Amygdala (tissue), 56 donors: ENCODE measurements around the gene MRPL19.

ENCODE experiments used
- DNase-seq, 56 donors: peaks; one replicate each; lab custom pipeline; 2025; lab: John Stamatoyannopoulos, UW

The MRPL19 gene

DNA sequence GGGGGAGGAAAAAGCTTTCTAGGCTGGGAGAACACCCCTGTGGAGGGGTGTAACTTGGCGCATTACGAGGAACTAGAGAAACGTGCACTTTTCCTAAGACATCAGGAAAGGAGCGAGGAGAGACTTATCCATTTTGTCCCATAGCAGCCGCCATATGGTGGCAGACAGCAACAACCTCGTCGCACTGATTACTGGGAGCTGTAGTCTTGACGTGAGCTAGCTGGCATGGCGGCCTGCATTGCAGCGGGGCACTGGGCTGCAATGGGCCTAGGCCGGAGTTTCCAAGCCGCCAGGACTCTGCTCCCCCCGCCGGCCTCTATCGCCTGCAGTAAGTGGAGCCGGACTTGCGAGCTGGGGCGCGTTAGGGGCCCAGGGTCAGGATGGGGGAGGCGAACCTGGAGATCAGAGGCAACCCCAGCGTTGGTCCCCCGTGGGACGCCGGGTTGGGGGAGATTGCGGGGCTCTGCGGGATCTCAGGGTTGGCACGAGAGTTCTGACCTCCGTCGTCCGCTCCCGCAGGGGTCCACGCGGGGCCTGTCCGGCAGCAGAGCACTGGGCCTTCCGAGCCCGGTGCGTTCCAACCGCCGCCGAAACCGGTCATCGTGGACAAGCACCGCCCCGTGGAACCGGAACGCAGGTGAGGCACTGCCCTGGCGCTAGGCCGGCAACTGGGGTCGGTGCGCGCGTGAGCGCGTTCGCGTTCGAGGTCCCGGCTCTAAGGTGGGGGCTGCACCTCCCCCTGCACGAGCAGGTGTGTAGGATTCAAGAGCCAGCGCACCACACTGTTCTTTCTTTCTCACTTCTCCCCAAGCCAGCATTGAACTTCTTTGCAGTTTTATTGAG is at the start of gene MRPL19:
TSS of gene MRPL19 (plus strand) at position 201 of the 843 bp plus-strand sequence. CDS start at position 226, 25 bp downstream.
- DNase-seq, result peak; percentile 33 to 92 (median 82)

DNA sequence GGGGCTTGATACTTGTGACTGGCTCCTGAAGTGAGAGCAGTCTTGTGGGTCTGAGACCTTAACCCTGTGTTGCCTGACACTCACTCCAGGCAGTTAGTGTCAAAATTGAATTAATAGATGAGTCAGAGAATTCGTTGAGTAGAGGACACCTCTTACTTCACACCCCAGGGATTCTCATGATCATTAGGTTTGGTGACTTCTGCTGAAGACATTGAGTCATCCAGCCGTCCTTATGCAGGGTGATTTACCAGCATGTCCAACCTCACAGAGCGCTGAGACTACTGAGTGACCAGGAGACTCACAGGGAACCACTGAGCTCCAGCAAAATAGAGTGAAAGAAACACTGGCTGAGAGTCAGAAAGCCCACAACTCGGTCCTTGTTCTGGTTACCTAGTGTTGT is 49.8 kb upstream of the MRPL19 start:
- DNase-seq, result no peak

DNA sequence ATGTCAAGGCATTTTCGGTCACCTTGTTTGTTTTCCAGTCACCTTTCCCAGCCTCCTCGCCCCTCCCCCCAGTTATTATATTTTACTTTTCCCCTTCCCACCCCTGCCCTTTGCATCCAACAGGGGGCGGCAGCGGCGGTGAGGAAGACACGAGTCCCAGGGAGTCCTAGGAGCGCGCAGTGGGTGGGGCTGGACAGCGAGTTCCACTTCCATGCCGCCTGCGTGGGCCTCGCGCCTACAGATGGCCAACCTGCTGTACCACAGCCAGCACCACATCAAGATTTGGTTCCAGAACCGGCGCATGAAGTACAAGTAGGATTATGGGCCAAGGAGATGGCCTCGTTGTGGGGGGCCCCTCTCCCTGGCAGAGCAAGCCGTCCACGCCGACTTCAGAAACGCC is 48.6 kb upstream of the MRPL19 start:
- no peak for DNase-seq

DNA sequence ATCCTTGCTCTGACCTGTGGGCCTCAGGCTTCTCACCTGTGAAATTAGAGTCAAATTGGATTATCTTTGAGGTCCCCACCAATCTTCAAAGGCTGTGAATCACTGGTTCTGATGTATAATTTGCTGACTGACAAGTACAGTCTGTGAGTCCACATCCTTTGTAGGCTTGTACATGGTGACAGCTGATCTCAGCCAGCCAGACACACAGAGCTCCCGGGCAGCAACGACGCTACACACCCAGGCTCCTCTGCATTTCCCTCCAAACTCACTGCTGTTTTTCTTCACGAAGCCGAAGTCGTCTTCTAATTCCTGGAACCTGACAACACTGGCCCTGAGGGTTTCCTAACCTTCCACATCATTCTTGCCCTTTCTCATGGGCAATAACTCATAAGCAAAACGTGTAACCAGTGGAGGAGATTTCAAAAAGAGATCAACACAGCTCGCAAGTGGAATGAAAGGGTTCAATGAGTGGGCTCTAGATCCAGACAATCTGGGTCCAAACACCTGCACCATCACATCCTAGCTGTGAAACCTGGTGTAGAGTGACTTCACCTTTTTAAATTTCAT is 47.9 kb upstream of the MRPL19 start:
- DNase-seq, result no peak

DNA sequence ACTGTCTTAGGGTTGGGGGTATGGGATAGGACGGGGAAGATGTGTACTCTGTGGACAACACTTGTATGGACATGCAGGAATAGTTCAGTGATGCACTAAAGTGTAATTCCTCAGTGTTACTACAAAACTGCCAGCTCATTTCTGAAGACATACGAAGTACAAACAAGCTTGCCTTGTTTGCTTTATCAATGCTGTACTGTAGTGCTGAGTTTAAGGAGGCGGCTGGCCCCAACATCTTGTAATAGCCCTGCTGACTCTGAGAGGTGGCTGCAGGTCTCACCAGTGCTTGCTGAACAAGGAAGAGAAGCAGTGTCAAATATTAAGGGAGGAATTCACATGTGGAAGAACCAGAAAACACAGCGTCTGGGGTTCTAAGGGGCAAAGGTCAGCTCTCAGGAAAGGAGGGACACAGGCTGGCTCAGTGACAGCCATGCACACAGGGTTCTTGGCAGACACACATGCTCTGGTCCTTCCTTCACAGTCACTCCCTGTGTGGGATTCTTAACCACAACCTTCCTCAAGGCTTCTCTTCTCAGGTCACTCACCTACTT is 46.0 kb upstream of the MRPL19 start:
- no peak for DNase-seq

DNA sequence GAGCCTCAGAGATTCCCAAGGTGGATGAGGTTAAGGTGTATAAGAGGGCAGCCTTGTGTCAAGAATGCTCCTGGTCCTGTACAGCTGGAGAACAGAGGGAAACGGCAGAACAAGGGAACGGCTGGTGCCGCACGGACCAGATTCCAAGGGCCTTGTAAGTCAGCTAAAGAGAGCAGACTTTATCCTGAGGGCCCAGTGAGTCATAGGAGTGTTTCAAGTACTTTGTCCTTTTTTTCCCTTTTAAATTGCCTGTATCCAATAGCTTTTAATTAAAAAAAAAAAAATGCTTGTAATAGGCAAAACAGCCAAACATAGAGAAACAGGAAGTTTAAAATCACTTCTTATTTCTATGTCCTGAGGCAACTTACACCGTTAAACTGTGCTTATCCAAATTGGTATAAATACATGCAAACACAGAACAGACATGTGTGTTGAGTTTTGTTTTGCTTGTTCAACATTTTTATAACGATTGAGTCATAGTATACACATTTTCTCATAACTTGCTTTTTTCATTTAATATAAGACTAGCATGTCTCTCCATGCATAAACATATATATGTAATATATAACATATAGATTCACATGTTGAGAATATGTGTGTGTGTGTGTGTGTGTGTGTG is 43.8 kb upstream of the MRPL19 start:
- no peak for DNase-seq

DNA sequence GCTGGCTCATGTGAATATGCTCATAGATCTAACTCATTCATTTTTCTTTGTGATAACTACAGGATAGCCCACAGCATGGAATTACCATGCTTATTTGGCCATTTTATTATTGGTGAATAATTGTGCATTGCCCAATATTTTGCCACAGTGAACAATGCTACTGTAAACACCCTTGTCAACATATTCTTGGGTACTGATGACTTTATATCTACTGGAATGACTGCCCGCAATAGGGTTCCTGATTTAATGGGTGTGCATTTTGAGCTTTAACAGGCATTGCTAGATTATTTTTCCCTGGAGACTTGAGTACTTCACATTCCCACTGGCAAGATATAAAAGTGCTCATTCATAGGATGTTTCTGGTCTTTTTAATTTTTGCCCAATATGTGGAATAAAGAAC is 43.1 kb upstream of the MRPL19 start:
- no peak for DNase-seq

DNA sequence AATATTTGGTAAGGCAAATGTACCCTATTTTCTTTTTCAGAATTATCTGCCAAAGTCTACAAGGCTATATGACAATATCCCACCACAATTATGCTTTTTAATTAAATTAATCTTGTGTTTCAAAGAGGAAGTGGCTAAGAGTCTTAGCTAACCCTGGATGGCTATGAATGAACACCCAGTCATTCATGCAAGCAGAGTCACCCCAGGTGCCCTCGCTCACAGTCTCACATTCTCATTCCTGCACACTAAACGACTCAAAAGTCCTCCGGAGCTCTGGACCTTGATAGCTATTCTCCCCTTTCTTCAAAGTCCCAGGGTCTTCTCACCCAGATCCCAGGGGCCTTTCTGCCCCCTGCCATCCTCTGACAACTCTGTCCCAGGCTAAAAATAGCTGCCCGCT is 42.1 kb upstream of the MRPL19 start:
- no peak for DNase-seq

DNA sequence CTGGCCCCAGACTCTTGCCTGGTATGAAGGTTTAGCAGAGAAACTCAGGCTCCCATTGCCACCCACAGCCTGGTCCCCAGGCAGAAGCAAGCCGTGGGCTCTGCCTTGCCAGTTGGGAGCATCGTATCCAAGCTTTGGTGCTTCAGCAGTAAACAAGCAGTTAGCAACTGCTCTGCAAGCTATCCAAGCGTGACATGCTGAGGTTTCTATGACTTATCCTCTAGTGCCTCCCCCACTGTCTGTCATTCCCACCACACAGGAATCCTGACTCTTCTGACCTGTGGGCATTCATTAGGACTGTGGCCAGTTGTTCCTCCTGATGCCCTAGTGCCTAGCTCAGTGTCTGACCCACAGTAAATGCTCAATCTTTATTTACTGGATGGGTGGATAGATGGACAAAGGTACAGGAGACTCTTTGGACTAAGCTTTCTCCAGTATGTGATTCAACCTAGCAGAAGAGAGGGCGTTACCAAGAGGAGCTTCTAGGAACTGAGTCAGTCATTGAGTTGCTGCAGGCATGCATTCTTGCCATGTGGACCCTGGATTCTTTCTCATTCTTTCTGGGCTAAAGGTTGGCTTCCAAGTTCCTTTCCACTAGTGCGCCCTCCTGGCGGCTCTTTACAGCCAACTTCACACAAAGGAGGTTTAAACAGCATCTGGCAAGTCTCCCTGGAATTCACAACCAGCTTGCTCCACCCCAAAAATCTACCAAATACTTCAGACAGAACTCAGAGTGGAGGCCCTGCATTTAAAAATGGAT is 40.6 kb upstream of the MRPL19 start:
- peak in 6 of 56 donors; percentile 4 to 31 (median 10) for DNase-seq

DNA sequence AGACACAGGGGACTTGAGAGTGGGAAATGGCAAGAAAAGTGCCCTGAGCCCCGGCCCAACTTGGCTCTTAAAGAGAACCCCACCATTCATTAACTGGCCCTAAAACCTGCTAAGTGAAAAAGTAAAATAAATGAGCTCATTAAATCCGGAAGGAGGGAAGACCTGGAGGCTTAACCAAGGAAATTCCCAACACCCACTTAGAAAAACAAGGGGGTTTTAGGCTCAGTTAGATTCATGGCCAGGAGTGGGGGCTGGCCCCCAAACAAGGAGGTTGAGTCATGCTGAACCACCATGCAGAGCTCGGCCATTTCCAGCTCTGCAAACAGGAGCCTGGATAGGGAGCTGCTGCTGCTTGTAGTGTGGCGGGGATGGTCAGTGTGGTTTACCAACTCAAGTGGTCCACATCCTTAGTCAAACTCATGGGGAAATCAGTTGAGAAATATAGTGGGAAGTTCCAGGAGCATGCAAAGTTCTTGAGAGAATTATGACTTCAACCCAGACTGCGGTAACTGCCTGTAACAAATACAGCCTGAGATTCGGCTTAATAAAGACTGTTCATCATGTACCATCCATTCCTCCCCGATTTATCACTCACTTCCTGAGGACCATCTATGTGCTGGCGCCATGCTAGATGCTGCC is 39.7 kb upstream of the MRPL19 start:
- DNase-seq, result no peak

DNA sequence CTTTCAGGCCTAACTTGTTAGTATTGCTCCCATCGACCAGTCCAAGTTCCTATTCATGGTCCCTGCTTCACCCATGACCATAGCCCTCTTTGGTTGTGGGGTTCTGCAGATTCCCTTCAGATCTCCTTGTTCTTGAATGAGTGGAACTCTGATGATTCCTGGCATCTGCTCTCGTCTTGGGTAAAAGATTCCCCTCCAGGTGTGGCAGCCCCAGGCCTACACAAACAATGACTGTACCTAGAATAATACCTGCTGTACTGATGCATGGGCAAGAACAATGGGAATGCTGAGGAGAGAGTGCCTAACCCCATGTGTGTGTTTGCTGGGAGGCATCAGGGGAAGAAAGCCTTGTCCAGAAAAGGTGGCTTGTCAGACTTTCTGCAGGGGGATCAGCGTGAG is 39.2 kb upstream of the MRPL19 start:
- no peak for DNase-seq

DNA sequence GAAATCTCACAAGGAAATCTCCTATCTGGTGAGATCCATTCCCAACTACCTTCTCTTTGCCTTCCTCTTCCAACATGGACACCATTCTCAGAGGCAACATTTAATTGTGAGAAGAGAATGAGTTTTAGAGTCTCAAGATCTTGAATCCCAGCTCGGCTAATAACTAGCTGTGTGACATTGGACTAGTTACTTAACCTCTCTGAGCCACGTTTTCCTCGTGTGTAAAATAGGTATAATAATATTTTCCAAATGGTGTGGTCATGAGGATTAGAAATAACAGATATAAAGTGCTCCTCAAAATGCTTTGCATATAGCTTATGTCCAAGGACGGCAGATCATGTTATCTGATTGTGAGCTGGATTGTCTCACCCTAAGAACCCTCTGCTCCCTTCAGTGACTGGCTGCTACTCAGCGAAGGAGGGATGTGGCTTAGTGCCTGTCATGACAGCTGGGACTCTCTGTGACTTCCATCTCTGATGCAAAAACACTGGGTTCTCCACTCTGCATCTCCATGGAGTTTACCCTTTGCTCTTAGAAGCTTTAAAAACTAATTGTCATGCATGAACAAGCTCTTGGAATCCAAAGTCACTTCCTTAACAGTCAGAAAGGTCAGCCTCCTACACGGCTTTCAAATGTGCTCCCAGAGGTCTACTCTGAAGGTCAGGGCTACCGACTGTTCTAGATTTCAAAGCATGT is 38.4 kb upstream of the MRPL19 start:
- no peak for DNase-seq

DNA sequence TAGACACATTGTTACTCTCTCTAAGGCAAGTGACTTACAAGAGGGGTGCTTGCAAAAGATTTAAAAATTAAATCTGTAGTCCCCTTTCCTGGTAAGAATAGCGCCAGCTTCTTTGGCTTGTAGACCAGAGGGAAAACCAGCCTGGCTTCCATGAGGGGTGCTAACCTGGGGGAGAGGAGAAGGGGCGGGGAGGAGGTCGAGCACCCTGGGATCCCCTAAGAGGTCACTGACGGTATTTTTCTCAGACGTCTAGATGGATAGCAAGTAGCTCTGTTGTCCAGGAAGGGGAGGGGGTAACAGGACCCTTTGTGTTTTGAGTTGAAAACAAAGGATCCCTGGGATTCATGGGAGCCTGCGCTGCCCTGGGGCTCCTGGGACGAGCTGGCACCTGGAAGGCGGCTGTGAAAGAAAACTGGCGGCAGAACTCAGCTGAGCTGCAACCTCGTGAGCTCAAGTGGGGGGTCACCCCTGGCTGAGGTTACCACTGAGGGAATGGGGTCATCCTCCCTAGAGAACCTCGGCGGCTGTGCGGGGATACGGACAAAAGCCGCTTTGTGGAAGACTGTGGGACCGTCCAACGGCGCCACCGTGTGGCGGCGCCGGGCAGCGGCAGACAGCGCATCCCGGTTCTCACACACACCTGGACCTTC is 37.8 kb upstream of the MRPL19 start:
- peak in 42 of 56 donors; percentile 5 to 72 (median 34) for DNase-seq

DNA sequence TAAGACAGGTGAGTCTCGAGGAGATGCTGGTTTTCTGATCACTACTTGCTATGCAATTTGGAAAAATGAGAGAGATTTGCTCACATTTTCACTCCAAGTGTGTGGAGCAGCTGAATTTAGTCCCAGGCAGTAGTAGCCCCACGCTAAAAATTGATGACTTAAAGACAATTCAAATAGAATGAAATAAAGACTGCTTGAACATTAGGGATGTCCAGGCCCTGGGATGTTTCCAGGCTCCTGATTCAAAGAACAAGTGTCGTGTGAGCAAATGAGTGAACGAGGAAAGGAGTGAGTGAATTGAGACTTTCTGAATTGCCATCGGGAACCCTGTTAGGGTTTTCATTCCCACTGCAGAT is 37.3 kb upstream of the MRPL19 start:
- no peak for DNase-seq

DNA sequence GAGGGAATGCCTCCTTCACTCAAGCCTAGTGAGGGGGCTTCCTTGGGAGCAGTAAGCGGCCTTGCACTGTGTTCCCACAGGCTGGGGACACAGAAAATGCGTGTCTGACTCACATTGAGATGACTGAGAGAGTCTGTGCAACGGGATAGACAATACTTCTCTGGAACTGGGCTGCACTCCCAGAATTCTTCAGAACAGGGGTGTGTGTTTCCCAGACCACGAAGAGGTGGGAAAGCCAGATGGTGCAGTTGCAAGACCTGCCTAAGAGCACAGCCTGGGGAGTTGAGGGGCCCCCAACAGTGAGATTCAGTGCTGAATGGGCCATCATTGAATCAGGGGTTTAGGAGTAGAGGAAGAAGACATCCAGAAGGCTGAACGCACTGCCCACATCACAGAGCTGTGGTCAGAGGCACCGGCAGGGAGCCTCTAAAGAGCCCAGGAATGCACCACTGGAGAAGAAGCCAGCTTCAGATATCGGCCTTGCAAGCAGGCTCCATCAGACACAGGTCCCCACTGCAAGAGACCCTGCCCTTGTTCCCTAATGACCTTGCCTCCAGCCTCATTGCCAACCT is 36.6 kb upstream of the MRPL19 start:
- DNase-seq, result no peak

DNA sequence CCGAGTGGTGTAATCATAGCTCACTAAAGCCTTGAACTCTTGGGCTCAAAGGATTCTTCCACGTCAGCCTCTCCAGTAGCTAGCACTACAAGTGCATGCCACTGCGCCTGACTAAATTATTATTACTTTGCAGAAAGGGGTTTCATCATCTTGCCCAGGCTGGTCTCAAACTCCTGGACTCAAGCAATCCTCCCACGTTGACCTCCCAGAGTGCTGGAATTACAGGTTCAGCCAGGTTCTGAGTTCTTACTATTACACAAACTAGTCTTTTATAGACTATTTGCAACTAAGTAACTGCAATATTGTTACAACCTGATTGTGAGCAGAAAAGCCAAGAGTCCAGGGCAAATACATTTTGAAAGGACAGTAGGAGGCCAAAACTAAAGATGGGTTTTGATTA is 35.9 kb upstream of the MRPL19 start:
- DNase-seq, result no peak

DNA sequence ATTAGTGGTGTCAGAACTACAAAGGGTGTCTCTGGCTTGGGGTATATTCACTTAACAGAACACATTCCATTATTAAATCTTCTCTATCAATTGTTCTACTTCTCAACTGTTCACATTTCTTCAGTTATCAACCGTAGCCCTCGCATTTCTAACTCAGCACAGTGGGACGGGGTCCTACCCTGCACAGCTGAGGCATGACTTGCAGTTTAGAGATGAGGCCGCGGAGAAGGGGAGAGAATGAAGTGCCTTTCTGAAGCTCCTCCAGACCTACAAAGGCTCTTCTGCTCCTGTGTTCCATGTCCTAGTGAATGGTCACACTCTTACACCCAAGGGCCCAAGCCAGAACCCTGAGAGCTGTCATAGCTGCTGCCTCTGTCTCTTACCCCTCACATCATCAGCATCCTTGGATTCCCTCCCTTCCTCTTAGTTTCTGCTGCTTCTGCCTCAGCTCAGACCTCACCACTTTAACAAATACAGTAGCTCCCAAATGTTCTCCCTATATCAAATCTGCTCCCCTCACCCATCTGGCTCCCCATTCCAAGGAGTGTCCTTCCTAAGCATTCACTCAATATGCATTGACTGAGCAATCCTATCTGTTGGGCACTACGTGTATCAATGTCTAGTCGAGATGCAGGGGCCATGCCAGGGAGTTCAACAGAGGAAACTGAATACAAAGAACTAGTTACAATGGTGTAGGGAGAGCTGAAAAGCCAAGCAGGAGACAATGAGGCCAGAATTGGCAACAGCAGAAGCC is 34.3 kb upstream of the MRPL19 start:
- DNase-seq, result no peak

DNA sequence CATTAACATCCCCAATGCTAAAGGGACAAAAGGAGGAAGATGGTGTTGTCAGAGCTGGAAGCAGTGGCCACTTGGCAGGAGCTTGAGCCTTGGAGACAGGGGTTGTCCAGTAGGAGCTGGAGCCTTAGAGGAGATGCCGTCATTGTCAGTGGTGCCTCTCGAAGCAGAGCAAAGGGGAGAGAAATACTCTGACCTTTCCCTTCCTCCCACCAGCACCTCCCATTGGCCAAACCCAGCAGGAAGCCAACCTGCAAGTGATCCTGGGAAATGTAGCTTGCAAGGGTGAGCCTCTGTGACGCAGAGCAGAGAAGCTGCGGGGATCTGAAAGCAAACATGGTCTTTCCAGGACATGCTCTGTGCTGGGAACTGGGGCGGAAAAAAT is 33.7 kb upstream of the MRPL19 start:
- no peak for DNase-seq
